GM23338 (cell line): ENCODE results near the gene XXYLT1. TPM values are rescaled to one million over a fixed set of nuclear protein-coding genes. Genes with fewer than 3 reads are reported as not detected.

ENCODE experiments used
- ATAC-seq: fragments of 200-7000 bp; cut with Tn5 transposase; 3 replicates; pipeline ENCODE4 v1.9.1; 2020
- DNase-seq: peaks from one replicate; pipeline ENCODE4 v3.0.0-alpha.2; 2015; ENCODE audit warnings: low spot score
- H2AFZ ChIP-seq: fragments of 200-600 bp; sonication (generic); 2 replicates; pipeline ENCODE4 v1.8.0; 2016; ENCODE audit warnings: antibody characterized with exemption, mild to moderate bottlenecking, moderate library complexity
- H3F3A ChIP-seq: fragments of 200-600 bp; sonication (generic); replicated peaks from 2 replicates; pipeline ENCODE4 v1.8.0; 2017; ENCODE audit warnings: antibody characterized with exemption, mixed run types, low read depth
- H3K27ac ChIP-seq: fragments of 200-600 bp; sonication (generic); 2 replicates; pipeline ENCODE4 v1.6.1; 2016; ENCODE audit warnings: low read depth
- H3K27me3 ChIP-seq: fragments of 200-600 bp; sonication (generic); 2 replicates; pipeline ENCODE4 v1.8.0; 2016; ENCODE audit warnings: mild to moderate bottlenecking, mixed run types, moderate library complexity; ENCODE audit not compliant: insufficient read depth
- H3K36me3 ChIP-seq: fragments of 200-600 bp; sonication (generic); 2 replicates; pipeline ENCODE4 v1.8.0; 2016; ENCODE audit warnings: mild to moderate bottlenecking; ENCODE audit not compliant: insufficient read depth
- H3K4me1 ChIP-seq: fragments of 200-600 bp; sonication (generic); 2 replicates; pipeline ENCODE4 v1.8.0; 2016; ENCODE audit warnings: mild to moderate bottlenecking, moderate library complexity; ENCODE audit not compliant: insufficient read depth
- H3K4me2 ChIP-seq: fragments of 200-600 bp; sonication (generic); 2 replicates; pipeline ENCODE4 v1.7.1; 2017; ENCODE audit warnings: mixed run types
- H3K4me3 ChIP-seq: fragments of 200-600 bp; sonication (generic); 2 replicates; pipeline ENCODE4 v1.6.1; 2016; ENCODE audit warnings: mixed run types
- H3K79me2 ChIP-seq: fragments of 200-600 bp; sonication (generic); replicated peaks from 2 replicates; pipeline ENCODE4 v1.8.0; 2017; ENCODE audit warnings: mild to moderate bottlenecking; ENCODE audit not compliant: insufficient read depth
- H3K9me2 ChIP-seq: fragments of 200-600 bp; sonication (generic); 2 replicates; pipeline ENCODE4 v1.8.0; 2017; ENCODE audit not compliant: insufficient read depth
- H4K20me1 ChIP-seq: fragments of 200-600 bp; sonication (generic); replicated peaks from 2 replicates; pipeline ENCODE4 v1.8.0; 2017; ENCODE audit warnings: mild to moderate bottlenecking; ENCODE audit not compliant: insufficient read depth
- H3K27ac Mint-ChIP-seq: 2 replicates; pipeline ENCODE4 v1.8.0; 2020; ENCODE audit warnings: inconsistent platforms, mild to moderate bottlenecking, moderate library complexity, mixed read lengths
- H3K27me3 Mint-ChIP-seq: 3 replicates; pipeline ENCODE4 v1.8.0; 2022; ENCODE audit warnings: low read depth, mild to moderate bottlenecking, moderate library complexity, mixed read lengths, inconsistent platforms; ENCODE audit not compliant: insufficient read depth, poor library complexity
- H3K36me3 Mint-ChIP-seq: 3 replicates; pipeline ENCODE4 v1.8.0; 2021; ENCODE audit warnings: low read depth, mild to moderate bottlenecking, inconsistent platforms, moderate library complexity, mixed read lengths
- H3K4me1 Mint-ChIP-seq: 3 replicates; pipeline ENCODE4 v1.8.0; 2020; ENCODE audit warnings: mild to moderate bottlenecking, inconsistent platforms, mixed read lengths
- H3K4me3 Mint-ChIP-seq: 3 replicates; pipeline ENCODE4 v1.8.0; 2021; ENCODE audit warnings: moderate library complexity, mild to moderate bottlenecking, inconsistent platforms, mixed read lengths
- H3K9me3 Mint-ChIP-seq: 3 replicates; pipeline ENCODE4 v1.8.0; 2020; ENCODE audit warnings: moderate library complexity, mild to moderate bottlenecking, inconsistent platforms, mixed read lengths
- CTCF ChIP-seq, 2 experiments: fragments of 200-600 bp in 1 of 2; sonication (generic) in 1 of 2; conservative IDR thresholded peaks; 2 replicates each; pipeline versions ENCODE4 v1.5.1 to v1.6.1; 2016 to 2017; ENCODE audit warnings: antibody characterized with exemption in 2 of 2, low read depth in 2 of 2, mild to moderate bottlenecking in 2 of 2, moderate library complexity in 1 of 2
- ETS1 ChIP-seq: IDR thresholded peaks from 2 replicates; pipeline ENCODE4 v1.6.1; 2016; ENCODE audit warnings: antibody characterized with exemption
- EZH2 ChIP-seq: fragments of 200-600 bp; sonication (generic); IDR thresholded peaks from one replicate; pipeline ENCODE4 v1.8.0; 2017; ENCODE audit warnings: antibody characterized with exemption, mild to moderate bottlenecking, low read depth; ENCODE audit not compliant: unreplicated experiment
- NANOG ChIP-seq: IDR thresholded peaks from 2 replicates; pipeline ENCODE4 v1.6.1; 2016; ENCODE audit warnings: antibody characterized with exemption, borderline replicate concordance
- ZNF462 ChIP-seq: fragments of 250-450 bp; sonication (Bioruptor Pico); IDR thresholded peaks from 2 replicates; pipeline ENCODE4 v1.5.0; 2020; ENCODE audit warnings: mild to moderate bottlenecking, moderate library complexity
- polyA plus RNA-seq: library from polyadenylated mRNA; unstranded; fragments of >200 nt; fragmentation: Nextera tagmentation; extraction: Ambion mirVana; gene quantifications from 2 replicates; pipeline ENCODE4 v1.2.1, GENCODE V29; 2016
- total RNA-seq: library from RNA; depleted of rRNA; stranded (reverse); fragments of >200 nt; shearing (Covaris generic); gene quantifications from 2 replicates; pipeline ENCODE4 v1.2.3, GENCODE V29; 2014

Gene XXYLT1
- total and polyA plus RNA-seq, 2 experiments from 2014 or later: 13.5 to 34.8 TPM

GRCh38 chr3:195082811-195083210 lies 188.1 kb downstream of the XXYLT1 start:
- TF ChIP-seq ZNF462: no peak
- no peak for TF ChIP-seq EZH2
- no peak for TF ChIP-seq NANOG
- no peak for TF ChIP-seq ETS1
- TF ChIP-seq CTCF (conservative IDR thresholded peaks at IDR 0.05; ENCODE audit: low read depth in 2 of 2): no peak
- Histone ChIP-seq H3K4me1 (peaks cover 13% of the 10 kb centered on the region; the same call in 1 of the 2 replicates), H3K4me2 (no peak overlapping the region), H3K79me2 (no peaks in the 10 kb centered on the region), H3K4me3 (no peak overlapping the region), H3K27ac (no peak overlapping the region), H4K20me1 (no peaks in the 10 kb centered on the region), H3K27me3 (no peaks in the 10 kb centered on the region), H2AFZ (no peak overlapping the region), H3K36me3 (no peaks in the 10 kb centered on the region), H3F3A (no peaks in the 10 kb centered on the region), H3K9me2 (no peaks in the 10 kb centered on the region)
- no peak for DNase-seq
- H3K4me3 Mint-ChIP-seq: no peak overlapping the region
- peaks cover 24% of the 10 kb centered on the region for H3K27me3 Mint-ChIP-seq
- H3K27ac Mint-ChIP-seq: no peak overlapping the region
- H3K9me3 Mint-ChIP-seq: peaks cover 3% of the 10 kb centered on the region; the same call in 1 of the 3 replicates
- peaks cover 63% of the 10 kb centered on the region for H3K4me1 Mint-ChIP-seq
- H3K36me3 Mint-ChIP-seq: no peaks in the 10 kb centered on the region
- ATAC-seq: no peak
